LNCaP clone FGC (cell line): ENCODE measurements around the gene KCNIP3.
"Not testable (repeated sequence)": the region's sequence is repeated elsewhere in the genome, so short reads cannot be mapped to it uniquely, and the experiment has no call there.

Experiments
- DNase-seq: peaks from one replicate; pipeline ENCODE4 v3.0.0-alpha.2; 2011; ENCODE audit warnings: low read depth
- H3K4me3 ChIP-seq: 2 replicates; pipeline ENCODE4 v1.5.1; 2011; ENCODE audit warnings: mild to moderate bottlenecking, low read depth, low read length, control low read depth
- CTCF ChIP-seq: IDR thresholded peaks from 2 replicates; pipeline ENCODE4 v1.5.1; 2012; ENCODE audit warnings: mild to moderate bottlenecking; ENCODE audit not compliant: control insufficient read depth, insufficient read depth; ENCODE audit errors: extremely low read depth

The KCNIP3 gene

GRCh38 chr2:95265182-95265581, 32.0 kb upstream of the KCNIP3 start:
- no peak for TF ChIP-seq CTCF
- DNase-seq: no peak
- no peak overlapping the region for H3K4me3 ChIP-seq

GRCh38 chr2:95266781-95267430, 30.2 kb upstream of the KCNIP3 start:
- H3K4me3 ChIP-seq: no peak overlapping the region
- no peak for DNase-seq
- TF ChIP-seq CTCF: no peak

- no peak for DNase-seq
- no peak overlapping the region for H3K4me3 ChIP-seq
- TF ChIP-seq CTCF: no peak
Measured at GRCh38 chr2:95267458-95268210, 29.5 kb upstream of the KCNIP3 start.

- DNase-seq: no peak
- no peak for TF ChIP-seq CTCF
Measured at GRCh38 chr2:95268211-95269035, 28.7 kb upstream of the KCNIP3 start.

GRCh38 chr2:95269036-95269680, 28.0 kb upstream of the KCNIP3 start:
- H3K4me3 ChIP-seq: no peak overlapping the region
- DNase-seq: no peak
- TF ChIP-seq CTCF: no peak

More at GRCh38 chr2:95268211-95269035, 28.7 kb upstream of the KCNIP3 start:
- no peak overlapping the region for H3K4me3 ChIP-seq

GRCh38 chr2:95269745-95270144, 27.4 kb upstream of the KCNIP3 start:
- not testable (repeated sequence) for DNase-seq, H3K4me3 ChIP-seq
